HFF-Myc (cell line): ENCODE data around the gene B9D1.
A peak's percentile ranks its signal among the peaks of the same experiment; 100 is the strongest.

Experiments used
- DNase-seq: peaks from one replicate; pipeline ENCODE4 v3.0.0-alpha.2; 2011; ENCODE audit warnings: low read depth; ENCODE audit errors: extremely low read depth
- H3K4me3 ChIP-seq: replicated peaks from 2 replicates; pipeline ENCODE4 v1.5.1; 2011; ENCODE audit warnings: low read depth, mild to moderate bottlenecking, control low read depth, low read length
- CTCF ChIP-seq: IDR thresholded peaks from 2 replicates; pipeline ENCODE4 v1.5.1; 2012; ENCODE audit warnings: mild to moderate bottlenecking, low read depth, low read length, control low read depth; ENCODE audit errors: missing control alignments

Gene B9D1

GRCh38 chr17:19338031-19338990 lies 24.2 kb downstream of the B9D1 start:
- peak; percentile 61 for TF ChIP-seq CTCF
- no peak for DNase-seq
- H3K4me3 ChIP-seq = no peak overlapping the region

- DNase-seq = no peak
- TF ChIP-seq CTCF = no peak
- H3K4me3 ChIP-seq = no peak overlapping the region
These were observed 24.9 kb downstream of the B9D1 start for GRCh38 chr17:19337712-19338023.

- peak; percentile 7 for TF ChIP-seq CTCF
- H3K4me3 ChIP-seq = no peak overlapping the region
- no peak for DNase-seq
These were observed 25.4 kb downstream of the B9D1 start for GRCh38 chr17:19336938-19337711.

GRCh38 chr17:19335951-19336631 lies 26.4 kb downstream of the B9D1 start:
- no peak for DNase-seq
- no peak overlapping the region for H3K4me3 ChIP-seq
- TF ChIP-seq CTCF = no peak

GRCh38 chr17:19334331-19334730 lies 28.2 kb downstream of the B9D1 start:
- no peak overlapping the region for H3K4me3 ChIP-seq
- no peak for TF ChIP-seq CTCF
- DNase-seq = no peak

GRCh38 chr17:19333736-19334290 lies 28.7 kb downstream of the B9D1 start:
- TF ChIP-seq CTCF = no peak
- H3K4me3 ChIP-seq = no peak overlapping the region
- DNase-seq = no peak
